Mammary epithelial cell (primary cell): Measurements from ENCODE around the gene TSPAN18.

ENCODE experiments used
- CTCF ChIP-seq, 2 donors: IDR thresholded peaks in 1 of 2; conservative IDR thresholded peaks in 1 of 2; 2 replicates each; pipeline ENCODE4 v1.5.1; 2011 to 2012; ENCODE audit warnings: inconsistent platforms in 2 of 2, low read length in 2 of 2, mild to moderate bottlenecking in 2 of 2, control low read depth in 1 of 2, low read depth in 1 of 2; ENCODE audit not compliant: insufficient read depth in 1 of 2; ENCODE audit errors: extremely low read depth in 1 of 2
- EZH2 ChIP-seq: IDR thresholded peaks from 2 replicates; pipeline ENCODE4 v1.6.1; 2012; ENCODE audit warnings: low read length, inconsistent platforms, borderline replicate concordance

GRCh38 chr11:44942029-44942955 is 215.5 kb downstream of the TSPAN18 start:
- TF ChIP-seq CTCF (conservative IDR thresholded peaks at IDR 0.05 in 1 of 2, IDR thresholded peaks at IDR 0.05 in 1 of 2; ENCODE audit: extremely low read depth in 1 of 2, insufficient read depth in 1 of 2, low read depth in 1 of 2, low read length in 2 of 2) (no peak), EZH2 (no peak)
